IPS-NIHi7 (cell line): ENCODE results near the gene SCARB1.
"Not testable (repeated sequence)": the region's sequence is repeated elsewhere in the genome, so short reads cannot be mapped to it uniquely, and the experiment has no call there.

ENCODE experiments used
- DNase-seq: peaks from one replicate; pipeline ENCODE4 v3.0.0; 2012; ENCODE audit warnings: mixed read lengths; ENCODE audit errors: extremely low spot score

Gene SCARB1, protein sequence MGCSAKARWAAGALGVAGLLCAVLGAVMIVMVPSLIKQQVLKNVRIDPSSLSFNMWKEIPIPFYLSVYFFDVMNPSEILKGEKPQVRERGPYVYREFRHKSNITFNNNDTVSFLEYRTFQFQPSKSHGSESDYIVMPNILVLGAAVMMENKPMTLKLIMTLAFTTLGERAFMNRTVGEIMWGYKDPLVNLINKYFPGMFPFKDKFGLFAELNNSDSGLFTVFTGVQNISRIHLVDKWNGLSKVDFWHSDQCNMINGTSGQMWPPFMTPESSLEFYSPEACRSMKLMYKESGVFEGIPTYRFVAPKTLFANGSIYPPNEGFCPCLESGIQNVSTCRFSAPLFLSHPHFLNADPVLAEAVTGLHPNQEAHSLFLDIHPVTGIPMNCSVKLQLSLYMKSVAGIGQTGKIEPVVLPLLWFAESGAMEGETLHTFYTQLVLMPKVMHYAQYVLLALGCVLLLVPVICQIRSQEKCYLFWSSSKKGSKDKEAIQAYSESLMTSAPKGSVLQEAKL

DNA sequence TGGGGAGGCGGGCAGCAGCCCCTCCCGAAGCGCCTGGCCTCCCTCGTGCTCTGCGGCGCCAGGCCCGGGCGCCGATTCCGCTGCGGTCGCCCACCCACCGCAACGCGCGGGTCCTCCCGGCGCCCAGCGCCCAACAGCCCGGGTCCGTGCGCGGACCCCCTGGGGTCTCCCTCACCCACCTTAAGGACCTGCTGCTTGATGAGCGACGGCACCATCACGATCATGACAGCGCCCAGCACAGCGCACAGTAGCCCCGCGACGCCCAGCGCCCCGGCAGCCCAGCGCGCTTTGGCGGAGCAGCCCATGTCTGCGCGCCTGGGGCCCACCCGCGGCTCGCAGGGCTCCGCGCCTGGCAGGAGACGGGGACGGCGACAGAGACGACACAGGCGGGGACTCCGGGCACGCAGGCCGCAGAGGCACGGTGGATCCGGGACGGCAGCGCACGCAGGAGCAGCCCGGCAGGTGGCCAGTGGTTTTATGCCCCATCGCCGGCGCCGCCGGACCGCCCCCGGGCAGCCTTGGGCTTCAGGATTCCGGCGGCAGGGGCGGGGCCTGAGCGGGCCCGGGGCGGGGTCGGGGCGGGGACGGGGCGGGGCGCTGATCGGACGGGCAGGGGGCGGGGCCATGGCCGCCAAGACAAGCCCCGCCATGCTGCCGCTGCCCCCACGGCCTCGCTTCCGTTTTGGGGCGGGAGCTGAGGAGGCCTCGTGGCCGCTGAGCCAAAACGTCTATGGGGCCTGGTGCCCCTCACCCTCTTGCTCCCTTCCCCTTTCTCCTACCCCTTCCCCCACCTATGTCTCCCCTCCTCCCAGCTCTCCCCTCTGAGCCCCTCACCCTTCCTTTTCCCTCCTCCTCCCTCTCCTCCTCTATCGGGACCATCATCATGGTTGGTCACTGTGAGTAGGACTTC is at the start of gene SCARB1:
SCARB1 (minus strand) TSS at position 449 of the 910 bp plus-strand sequence; CDS start at position 305, 144 bp downstream.
- DNase-seq = peak; percentile 98

DNA sequence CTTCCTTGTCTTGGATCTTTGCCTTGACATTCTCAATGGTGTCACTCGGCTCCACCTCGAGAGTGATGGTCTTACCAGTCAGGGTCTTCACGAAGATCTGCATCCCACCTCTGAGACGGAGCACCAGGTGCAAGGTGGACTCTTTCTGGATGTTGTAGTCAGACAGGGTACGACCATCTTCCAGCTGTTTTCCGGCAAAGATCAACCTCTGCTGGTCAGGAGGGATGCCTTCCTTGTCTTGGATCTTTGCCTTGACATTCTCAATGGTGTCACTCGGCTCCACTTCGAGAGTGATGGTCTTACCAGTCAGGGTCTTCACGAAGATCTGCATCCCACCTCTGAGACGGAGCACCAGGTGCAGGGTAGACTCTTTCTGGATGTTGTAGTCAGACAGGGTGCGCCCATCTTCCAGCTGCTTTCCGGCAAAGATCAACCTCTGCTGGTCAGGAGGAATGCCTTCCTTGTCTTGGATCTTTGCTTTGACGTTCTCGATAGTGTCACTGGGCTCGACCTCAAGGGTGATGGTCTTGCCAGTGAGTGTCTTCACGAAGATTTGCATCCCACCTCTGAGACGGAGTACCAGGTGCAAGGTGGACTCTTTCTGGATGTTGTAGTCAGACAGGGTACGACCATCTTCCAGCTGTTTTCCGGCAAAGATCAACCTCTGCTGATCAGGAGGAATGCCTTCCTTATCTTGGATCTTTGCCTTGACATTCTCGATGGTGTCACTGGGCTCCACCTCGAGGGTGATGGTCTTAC is 49.0 kb upstream of the SCARB1 start:
- DNase-seq = not testable (repeated sequence)

DNA sequence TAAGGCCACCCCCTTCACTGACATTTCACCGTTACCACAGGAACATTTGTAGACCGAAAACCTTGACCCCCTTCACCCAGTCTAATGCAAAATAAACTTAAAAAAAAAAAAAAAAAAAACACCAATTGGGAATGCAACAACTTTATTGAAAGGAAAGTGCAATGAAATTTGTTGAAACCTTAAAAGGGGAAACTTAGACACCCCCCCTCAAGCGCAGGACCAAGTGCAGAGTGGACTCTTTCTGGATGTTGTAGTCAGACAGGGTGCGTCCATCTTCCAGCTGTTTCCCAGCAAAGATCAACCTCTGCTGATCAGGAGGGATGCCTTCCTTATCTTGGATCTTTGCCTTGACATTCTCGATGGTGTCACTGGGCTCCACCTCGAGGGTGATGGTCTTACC is 47.9 kb upstream of the SCARB1 start:
- DNase-seq = not testable (repeated sequence)

DNA sequence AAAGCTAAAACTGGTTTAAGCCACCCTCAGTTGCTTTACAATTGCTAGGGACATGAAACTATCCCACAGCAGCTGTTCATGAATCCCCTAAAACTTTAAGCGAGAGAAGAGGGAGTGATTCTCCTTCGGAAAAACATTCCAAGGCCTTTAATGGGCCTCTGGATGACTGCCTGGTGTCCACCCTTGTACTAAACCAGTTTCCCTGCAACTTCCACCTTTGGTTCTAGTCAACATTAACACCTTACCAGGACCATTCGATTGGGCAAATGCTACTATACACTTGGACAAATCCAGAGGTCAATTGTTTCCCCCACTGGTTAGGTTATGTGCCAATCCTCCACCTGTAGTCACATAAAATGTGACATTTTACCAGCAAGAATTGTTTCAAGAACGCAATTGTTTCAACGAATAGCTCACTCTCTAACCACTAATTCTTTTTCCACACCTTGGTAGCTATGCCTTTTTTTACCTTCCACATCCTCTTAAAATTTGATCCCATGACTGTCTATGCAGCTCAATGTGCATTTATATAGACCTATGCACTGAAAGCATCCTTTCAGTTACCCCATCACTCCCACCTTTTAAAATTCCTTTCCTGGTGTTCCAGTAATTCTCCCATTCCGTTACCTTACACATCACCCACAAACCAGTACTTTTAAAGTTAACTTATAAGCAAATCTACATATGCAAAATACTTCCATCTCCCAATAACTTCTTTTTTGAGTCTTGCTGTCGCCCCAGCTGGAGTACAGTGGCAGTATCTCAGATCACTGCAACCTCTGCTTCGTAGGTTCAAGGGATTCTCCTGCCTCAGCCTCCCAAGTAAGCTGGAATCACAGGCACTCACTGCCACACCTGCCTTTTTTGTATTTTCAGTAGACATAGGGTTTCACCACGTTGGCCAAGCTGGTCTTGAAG is 47.2 kb upstream of the SCARB1 start:
- DNase-seq = no peak

DNA sequence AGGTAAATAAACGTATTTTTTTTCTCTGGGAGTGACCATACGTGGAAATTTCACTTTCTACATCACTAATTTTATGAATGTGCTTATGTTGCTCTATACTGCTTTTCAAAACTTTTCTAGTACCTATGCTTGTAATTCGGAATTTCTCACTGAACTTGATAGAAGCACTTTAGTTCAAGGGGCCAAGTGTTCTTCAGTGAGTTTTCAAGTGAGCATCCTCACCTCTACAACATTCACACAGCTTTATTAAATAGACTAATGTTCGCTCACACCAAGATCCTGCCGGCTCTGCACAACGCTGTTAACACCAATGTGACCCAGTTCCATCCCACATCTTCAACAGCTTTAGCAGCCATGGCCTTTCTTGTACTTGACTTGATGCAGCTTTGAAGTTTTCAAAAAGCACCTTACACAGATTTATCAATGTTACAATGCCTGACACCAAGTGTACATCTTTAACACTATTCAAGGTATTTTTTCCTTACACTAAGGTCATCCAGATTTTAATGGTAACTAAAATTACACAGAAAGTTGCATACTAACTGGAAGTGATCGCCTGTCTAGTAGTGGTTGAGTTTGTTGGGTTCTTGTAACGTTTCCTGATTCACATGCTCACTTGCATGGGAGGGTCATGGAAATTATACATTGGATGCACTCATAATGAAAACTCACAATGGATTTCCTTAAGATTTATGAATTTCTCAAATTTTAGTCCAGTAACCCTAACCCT is 46.3 kb upstream of the SCARB1 start:
- no peak for DNase-seq

DNA sequence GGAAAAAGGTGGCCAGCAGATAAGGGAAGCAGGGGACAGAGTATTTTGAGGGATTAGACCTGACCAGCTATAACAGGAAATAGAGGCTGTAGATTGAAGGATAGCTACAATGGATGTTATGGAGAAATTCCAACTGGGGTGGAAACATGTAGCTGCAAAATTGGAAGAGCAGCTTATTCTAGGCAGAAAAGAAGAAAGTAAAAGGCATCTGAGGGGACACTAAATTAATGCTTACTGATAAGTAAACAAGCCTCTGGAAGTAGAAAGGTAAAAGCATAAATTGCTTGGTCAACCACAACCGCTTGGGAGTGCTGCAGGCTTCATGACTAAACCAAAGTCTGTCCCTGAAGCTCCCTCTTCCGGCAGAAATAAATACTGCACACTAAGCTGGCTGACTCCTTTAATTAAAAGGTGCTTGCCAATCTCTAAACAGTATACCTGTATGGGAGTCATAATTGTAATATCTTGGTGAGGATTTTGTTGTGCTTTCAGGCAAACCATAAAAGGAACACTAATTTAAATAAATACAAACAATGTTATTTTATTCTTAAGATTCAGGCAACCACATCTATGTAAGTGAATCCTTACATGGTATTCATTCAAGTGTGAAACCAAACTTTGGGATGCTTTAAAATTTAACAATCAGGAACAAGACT is 43.1 kb upstream of the SCARB1 start:
- peak; percentile 76 for DNase-seq

DNA sequence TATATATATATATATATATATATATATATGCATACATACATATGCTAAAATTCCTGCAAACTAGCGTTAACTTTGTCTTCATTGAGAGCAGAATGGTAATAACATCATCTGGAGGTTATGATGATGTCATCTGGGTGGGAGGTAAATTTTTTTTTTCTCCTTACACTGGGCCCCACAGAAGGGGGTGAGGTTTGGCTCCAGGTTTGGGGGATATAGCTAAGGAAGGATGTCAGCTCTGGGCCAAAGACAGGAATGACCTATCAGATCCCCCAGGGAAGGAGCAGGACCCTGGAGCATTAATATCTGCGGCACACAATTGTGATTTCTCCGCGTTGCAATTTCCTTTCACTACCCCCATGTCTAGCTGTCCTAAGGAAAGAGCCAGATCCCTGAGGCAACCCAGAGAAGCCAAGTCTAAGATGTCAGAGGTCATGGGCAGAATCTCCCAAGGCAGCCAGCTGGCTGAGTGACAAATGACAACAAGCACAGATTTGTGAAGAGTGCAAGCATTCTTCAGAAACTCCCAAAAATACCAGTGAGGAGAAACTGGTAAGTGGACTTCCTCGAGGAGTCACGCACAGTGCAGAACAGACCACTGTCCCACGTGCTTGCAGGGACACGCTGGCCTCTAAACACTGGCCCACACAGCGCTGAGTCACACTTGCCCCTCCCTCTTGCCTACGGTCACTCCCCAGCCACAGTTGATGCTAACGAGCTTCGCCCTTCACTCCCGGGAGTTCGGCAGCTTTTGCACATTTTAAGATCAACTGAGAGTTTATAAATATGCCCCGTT is 40.8 kb upstream of the SCARB1 start:
- DNase-seq = peak; percentile 48

DNA sequence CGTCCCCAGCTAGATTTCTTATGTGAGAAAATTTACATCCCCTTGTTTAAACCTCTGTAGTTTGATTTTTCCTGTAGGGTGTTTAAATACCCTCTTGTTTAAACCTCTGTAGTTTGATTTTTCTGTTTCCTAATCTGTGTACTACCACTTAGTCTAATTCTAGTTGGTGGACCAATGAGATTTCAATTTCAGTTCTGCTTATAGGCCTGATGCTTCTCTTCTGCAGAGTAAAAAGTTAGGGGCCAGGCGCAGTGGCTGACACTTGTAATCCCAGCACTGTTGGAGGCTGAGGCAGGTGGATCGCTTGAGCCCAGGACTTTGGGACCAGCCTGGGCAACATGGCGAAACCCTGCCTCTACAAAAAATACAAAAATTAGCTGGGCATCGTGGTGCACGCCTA is 39.3 kb upstream of the SCARB1 start:
- no peak for DNase-seq

DNA sequence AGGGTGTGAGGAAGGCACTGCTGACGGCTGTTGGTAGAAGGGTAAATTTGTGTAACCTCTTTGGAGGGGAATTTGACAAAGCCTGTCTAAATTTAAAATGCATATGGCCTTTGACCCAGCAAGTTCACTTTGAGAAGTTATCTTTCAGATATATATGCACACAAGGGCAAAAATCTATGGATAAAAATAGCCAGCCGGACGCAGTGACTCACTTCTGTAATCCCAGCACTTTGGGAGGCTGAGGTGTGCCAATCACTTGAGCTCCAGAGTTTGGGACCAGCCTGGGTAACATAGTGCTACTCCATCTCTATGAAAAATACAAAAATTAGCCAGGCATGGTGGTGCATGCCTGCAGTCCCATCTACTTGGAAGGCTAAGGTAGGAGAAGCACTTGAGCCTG is 37.3 kb upstream of the SCARB1 start:
- DNase-seq = no peak

DNA sequence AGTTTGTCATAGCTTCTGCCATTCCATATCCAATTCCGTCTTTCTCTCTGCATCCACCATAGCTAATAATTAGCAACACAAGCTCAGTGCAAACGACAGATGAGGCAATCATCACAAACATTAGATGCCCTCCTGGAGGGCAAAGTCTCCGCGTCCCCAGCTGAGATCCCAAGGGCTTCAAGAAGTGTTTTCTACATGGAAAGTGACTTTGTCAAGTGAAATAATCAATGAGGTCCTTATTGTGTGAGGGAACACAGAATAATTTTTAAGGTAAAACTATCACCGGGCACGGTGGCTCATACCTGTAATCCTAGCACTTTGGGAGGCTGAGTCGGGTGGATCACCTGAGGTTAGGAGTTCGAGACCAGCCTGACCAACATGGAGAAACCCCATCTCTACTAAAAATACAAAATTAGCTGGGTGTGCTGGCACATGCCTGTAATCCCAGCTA is 36.7 kb upstream of the SCARB1 start:
- DNase-seq = not testable (repeated sequence)

DNA sequence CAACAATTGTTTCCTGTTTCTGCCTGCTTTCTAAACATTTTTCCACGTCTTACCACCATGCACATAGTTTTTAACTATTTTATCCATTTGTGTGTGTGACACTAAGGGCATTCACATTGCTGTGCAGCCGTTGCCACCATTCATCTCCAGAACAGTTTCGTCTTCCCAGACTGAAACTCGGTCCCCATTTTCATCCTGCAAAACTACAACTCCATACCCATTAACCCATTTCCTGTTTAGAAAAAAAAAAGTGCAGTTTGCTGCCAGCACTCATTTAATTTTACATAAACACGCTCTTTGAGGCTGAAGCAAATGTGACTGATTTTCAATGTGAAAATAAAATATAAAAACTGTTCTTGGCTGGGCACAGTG is 35.2 kb upstream of the SCARB1 start:
- DNase-seq = no peak

DNA sequence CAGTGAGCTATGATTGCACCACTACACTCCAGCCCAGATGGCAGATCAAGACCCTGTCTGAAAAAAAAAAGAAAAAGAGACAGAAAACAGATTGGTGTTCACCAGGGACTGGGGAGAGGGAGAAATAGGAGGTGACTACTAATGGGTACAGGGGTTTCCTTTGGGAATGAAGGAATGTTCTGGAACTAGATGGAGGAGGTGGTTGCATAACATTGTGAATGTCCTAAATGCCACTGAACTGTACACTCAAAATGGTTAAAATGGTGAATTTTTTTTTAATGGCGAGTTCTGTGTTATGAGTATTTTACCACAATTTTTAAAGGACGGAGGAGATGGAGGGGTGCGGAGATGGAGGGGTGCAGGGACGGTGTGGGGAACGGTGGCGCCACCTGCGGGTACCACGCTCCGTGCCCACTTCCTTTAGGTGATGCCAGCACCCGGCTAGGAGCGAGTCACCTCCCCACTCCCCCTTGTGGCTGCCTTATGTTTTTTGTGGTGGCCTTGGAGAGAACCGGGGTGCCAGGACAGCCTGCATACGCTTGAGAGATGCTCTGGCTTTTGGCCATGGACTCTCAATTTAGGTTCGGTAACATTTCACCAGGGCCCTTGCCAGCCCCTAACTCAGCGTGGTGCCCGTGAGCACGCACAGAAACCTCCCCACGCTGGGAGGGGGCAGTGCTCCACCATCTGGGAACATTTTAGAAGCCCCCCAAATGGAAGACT is 34.7 kb upstream of the SCARB1 start:
- DNase-seq = peak; percentile 70

DNA sequence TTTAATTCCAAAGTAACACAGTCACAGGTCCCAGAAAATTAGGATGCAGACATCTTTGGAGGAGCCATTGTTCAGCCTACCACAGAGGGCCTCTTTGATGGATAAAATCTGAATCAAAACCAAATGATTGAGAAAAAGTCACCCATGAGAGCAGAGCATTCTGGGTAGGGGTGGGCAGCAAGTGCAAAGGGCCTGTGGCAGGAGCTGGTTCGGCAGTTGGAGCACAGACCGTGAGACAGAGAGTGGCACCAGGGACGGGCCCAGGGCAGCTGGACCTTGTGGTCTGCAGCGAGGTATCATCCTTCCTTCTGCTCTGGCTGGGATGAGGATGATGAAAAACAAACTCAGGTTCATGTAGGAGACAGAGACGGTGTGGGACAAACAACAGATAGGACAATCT is 32.8 kb upstream of the SCARB1 start:
- no peak for DNase-seq

DNA sequence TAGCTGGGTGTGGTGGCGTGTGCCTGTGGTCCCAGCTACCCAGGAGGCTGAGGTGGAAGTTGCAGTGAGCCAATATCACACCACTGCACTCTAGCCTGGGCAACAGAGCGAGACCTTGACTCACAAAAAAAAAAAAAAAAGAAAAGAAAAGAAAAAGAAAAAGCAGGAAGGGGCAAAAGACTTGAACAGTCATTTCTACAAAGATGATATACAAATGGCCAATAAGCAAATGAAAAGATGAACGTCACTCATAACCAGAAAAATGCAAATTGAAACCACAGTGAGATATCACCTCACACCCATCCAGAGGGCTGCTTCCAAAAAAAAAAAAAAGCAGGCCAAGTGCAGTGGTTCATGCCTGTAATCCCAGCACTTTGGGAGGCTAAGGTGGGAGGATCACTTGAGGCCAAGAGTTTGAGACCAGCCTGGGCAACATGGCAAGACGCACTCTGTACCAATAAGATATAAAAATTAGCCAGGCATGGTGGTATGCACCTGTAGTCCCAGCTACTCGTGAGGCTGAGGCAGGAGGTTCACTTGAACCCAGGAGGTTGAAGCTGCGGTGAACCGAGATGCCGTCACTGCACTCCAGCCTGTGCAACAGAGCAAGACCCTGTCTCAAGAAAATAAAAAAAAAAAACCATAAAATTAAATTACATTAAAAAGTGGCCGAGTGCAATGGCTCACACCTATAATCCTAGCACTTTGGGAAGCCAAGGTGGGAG is 30.3 kb upstream of the SCARB1 start:
- no peak for DNase-seq

DNA sequence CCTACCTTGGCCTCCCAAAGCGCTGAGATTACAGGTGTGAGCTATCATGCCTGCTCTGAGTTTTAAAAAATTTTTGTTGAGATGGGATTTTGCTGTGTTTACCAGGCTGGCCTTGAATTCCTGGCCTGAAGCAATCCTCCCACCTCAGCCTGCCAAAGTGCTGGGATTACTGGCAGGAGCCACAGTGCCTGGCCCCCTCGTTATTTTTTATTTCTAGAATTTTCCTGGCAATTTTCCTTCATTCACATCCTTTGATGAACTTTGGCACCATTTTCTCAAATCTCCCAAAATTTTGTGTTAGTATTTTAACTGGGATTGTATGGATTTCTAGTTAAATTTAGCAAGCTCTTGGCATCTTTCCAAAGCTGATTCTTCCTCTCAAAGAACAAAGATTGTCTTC is 24.6 kb upstream of the SCARB1 start:
- no peak for DNase-seq

DNA sequence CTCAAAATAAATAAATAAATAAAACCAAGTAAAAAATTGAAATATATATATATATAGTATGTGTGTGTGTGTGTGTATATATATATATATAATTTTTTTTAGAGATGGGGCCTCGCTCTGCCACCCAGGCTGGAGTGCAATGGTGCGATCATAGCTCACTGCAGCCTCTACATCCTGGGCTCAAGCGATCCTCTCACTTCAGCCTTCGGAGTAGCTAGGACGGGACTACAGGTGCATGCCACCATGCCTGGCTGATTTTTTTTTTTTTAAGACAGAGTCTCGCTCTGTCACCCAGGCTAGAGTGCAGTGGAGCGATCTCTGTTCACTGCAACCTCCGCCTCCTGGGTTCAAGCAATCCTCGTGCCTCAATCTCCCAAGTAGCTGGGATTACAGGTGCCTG is 24.1 kb upstream of the SCARB1 start:
- not testable (repeated sequence) for DNase-seq
